ENCODE data around the gene LTO1.
"Not testable (repeated sequence)": the region's sequence is repeated elsewhere in the genome, so short reads cannot be mapped to it uniquely, and the experiment has no call there.

The LTO1 gene

GRCh38 chr11:69630017-69630416 is 45.1 kb downstream of the LTO1 start:
- DNase-seq, result no peak

GRCh38 chr11:69627551-69627950 is 47.6 kb downstream of the LTO1 start:
- DNase-seq, result no peak

GRCh38 chr11:69625476-69625875 is 49.7 kb downstream of the LTO1 start:
- no peak for DNase-seq

- no peak for DNase-seq
Observed at GRCh38 chr11:69624293-69624692, 50.9 kb downstream of the LTO1 start.

GRCh38 chr11:69622097-69622681 is 53.0 kb downstream of the LTO1 start:
- DNase-seq, result not testable (repeated sequence)

GRCh38 chr11:69620683-69621290 is 54.4 kb downstream of the LTO1 start:
- no peak for DNase-seq

- no peak for DNase-seq
Observed at GRCh38 chr11:69618237-69618636, 56.9 kb downstream of the LTO1 start.

- DNase-seq, result no peak
Observed at GRCh38 chr11:69617682-69618081, 57.5 kb downstream of the LTO1 start.

- DNase-seq, result no peak
Observed at GRCh38 chr11:69617220-69617619, 57.9 kb downstream of the LTO1 start.

Data from NCI-H1105 treated with DMSO at 0.1 percent for 48 hours (cell line).